ENCODE data around the gene PTPRT. TPM values are rescaled to one million over a fixed set of nuclear protein-coding genes. Genes with fewer than 3 reads are reported as not detected.

The PTPRT gene
- total RNA-seq, 1 experiment from 2014 or later, result not detected

DNA sequence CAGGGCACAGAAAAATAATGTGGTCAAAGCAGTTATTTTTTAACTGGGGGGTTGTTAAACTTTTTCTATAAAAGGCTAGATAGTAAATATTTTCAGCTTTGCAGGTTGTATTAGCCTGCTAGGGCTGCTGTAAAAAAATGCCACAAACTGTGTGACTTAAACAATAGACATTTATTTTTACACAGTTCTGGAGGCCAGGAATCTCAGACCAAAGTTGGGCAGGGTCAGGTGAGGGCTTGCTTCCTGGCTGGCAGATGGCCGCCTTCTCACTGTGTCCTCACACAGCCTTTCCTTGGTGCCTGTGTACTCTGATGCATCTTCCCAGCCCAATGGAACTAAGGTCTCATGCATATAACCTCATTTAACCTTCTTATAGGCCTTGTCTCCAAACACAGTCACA lies 294.7 kb downstream of the PTPRT start:
- CTCF ChIA-PET, result interaction anchor here (0.7 kb wide), 1 partner anchor 774 kb away, joined by 3 read pairs; no protein-coding TSS in a partner anchor
- DNase-seq, result no peak
- Mint-ChIP-seq H3K4me1 (ENCODE audit: low read depth, unreplicated experiment) (no peaks in the 10 kb centered on the region), H3K9me3 (ENCODE audit: low read depth, unreplicated experiment) (no peaks in the 10 kb centered on the region), H3K36me3 (ENCODE audit: insufficient read depth, unreplicated experiment) (no peaks in the 10 kb centered on the region), H3K27ac (ENCODE audit: unreplicated experiment) (no peak overlapping the region), H3K27me3 (ENCODE audit: unreplicated experiment) (peaks cover 16% of the 10 kb centered on the region), H3K4me3 (ENCODE audit: low read depth, unreplicated experiment) (no peak overlapping the region)
- intact Hi-C loops (cut with micrococcal nuclease; ENCODE audit: unreplicated experiment), result no loop called here
- no TSS peak for BruUV-seq (replicated peaks)
- TF ChIP-seq, protein P1, sequence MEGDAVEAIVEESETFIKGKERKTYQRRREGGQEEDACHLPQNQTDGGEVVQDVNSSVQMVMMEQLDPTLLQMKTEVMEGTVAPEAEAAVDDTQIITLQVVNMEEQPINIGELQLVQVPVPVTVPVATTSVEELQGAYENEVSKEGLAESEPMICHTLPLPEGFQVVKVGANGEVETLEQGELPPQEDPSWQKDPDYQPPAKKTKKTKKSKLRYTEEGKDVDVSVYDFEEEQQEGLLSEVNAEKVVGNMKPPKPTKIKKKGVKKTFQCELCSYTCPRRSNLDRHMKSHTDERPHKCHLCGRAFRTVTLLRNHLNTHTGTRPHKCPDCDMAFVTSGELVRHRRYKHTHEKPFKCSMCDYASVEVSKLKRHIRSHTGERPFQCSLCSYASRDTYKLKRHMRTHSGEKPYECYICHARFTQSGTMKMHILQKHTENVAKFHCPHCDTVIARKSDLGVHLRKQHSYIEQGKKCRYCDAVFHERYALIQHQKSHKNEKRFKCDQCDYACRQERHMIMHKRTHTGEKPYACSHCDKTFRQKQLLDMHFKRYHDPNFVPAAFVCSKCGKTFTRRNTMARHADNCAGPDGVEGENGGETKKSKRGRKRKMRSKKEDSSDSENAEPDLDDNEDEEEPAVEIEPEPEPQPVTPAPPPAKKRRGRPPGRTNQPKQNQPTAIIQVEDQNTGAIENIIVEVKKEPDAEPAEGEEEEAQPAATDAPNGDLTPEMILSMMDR (IDR thresholded peaks at IDR 0.05; ENCODE audit: unreplicated experiment), result no peak

DNA sequence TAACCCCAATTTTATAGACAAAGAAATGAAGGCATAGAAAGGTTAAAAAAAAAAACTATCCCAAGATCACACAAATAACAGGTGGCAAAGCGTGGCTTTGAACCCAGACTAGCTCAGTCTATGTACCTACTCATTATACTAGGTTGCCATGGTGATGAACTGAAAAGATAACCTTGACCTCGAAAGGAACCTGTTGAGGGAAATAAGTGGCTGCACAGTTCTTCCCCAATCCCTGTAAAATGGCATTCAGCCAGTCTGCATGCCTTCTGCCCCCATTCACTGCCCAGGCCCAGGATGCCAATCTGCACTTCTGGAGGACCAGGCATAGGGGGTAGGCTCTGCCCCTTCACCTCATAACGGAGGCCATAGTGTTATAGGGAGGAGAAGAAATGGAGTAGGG lies 295.2 kb downstream of the PTPRT start:
- Mint-ChIP-seq H3K4me3 (ENCODE audit: low read depth, unreplicated experiment) (no peak overlapping the region), H3K27ac (ENCODE audit: unreplicated experiment) (no peak overlapping the region), H3K4me1 (ENCODE audit: low read depth, unreplicated experiment) (no peaks in the 10 kb centered on the region), H3K27me3 (ENCODE audit: unreplicated experiment) (peaks cover 16% of the 10 kb centered on the region), H3K36me3 (ENCODE audit: insufficient read depth, unreplicated experiment) (no peaks in the 10 kb centered on the region), H3K9me3 (ENCODE audit: low read depth, unreplicated experiment) (no peaks in the 10 kb centered on the region)
- TF ChIP-seq, protein P1 (IDR thresholded peaks at IDR 0.05; ENCODE audit: unreplicated experiment), result no peak
- CTCF ChIA-PET, result interaction anchor here (0.7 kb wide), 1 partner anchor 775 kb away, joined by 3 read pairs; no protein-coding TSS in a partner anchor
- intact Hi-C loops (cut with micrococcal nuclease; ENCODE audit: unreplicated experiment), result no loop called here
- no TSS peak for BruUV-seq (replicated peaks)
- DNase-seq, result no peak

DNA sequence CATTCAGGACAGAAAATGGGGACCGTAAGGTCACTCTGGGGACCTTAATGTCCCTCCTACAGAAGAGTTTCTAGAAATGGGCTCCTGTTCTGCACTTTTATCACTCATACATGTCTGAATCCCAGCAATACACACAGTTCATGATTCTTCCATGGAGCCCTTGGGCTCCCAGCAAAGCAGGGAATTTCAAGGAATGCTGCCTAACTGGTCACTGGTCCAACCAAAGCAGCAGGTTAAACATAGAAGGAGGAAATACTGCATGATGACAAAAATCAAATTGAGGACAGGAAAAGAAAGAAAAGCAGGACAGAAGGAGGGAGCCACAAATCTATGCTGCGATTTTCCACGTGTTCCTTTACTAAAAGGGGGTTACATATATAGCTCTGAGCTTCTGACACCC lies 300.2 kb downstream of the PTPRT start:
- Mint-ChIP-seq H3K36me3 (ENCODE audit: insufficient read depth, unreplicated experiment) (no peaks in the 10 kb centered on the region), H3K4me1 (ENCODE audit: low read depth, unreplicated experiment) (no peaks in the 10 kb centered on the region), H3K9me3 (ENCODE audit: low read depth, unreplicated experiment) (no peaks in the 10 kb centered on the region), H3K4me3 (ENCODE audit: low read depth, unreplicated experiment) (no peak overlapping the region), H3K27me3 (ENCODE audit: unreplicated experiment) (peaks cover 20% of the 10 kb centered on the region), H3K27ac (ENCODE audit: unreplicated experiment) (no peak overlapping the region)
- TF ChIP-seq, protein P1 (IDR thresholded peaks at IDR 0.05; ENCODE audit: unreplicated experiment), result no peak
- no TSS peak for BruUV-seq (replicated peaks)
- no peak for DNase-seq
- CTCF ChIA-PET, result no interaction called here
- intact Hi-C loops (cut with micrococcal nuclease; ENCODE audit: unreplicated experiment), result no loop called here

DNA sequence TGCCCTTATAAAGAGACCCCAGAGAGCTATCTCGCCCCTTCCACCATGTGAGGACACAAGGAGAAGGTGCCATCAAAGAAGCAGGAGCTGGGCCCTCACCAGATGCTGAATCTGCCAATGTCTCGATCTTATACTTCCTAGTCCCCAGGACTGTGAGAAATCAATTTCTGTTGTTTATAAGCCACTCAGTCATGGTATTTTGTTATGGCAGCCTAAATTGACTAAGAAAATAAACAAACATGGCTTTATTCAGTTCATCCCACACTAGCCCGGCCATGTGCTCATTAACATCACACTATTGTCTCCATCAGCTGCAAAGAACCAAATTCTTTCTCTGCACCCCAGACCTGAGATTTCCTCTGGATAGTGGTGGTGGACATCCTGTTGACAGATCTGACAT lies 302.4 kb downstream of the PTPRT start:
- H3K27me3 Mint-ChIP-seq (ENCODE audit: unreplicated experiment), result peaks cover 26% of the 10 kb centered on the region
- no peaks in the 10 kb centered on the region for H3K9me3 Mint-ChIP-seq (ENCODE audit: low read depth, unreplicated experiment)
- no peaks in the 10 kb centered on the region for H3K36me3 Mint-ChIP-seq (ENCODE audit: insufficient read depth, unreplicated experiment)
- H3K4me1 Mint-ChIP-seq (ENCODE audit: low read depth, unreplicated experiment), result no peaks in the 10 kb centered on the region
- BruUV-seq (replicated peaks), result no TSS peak
- CTCF ChIA-PET, result no interaction called here
- H3K27ac Mint-ChIP-seq (ENCODE audit: unreplicated experiment), result no peak overlapping the region
- TF ChIP-seq, protein P1 (IDR thresholded peaks at IDR 0.05; ENCODE audit: unreplicated experiment), result no peak
- intact Hi-C loops (cut with micrococcal nuclease; ENCODE audit: unreplicated experiment), result no loop called here
- H3K4me3 Mint-ChIP-seq (ENCODE audit: low read depth, unreplicated experiment), result no peak overlapping the region
- DNase-seq, result no peak
